IMR-90 (cell line): ENCODE results near the gene HMGCR. TPM values are rescaled to one million over a fixed set of nuclear protein-coding genes. Genes with fewer than 3 reads are reported as not detected.
"Not testable (repeated sequence)": the region's sequence is repeated elsewhere in the genome, so short reads cannot be mapped to it uniquely, and the experiment has no call there.

Source experiments
- ATAC-seq: fragments of 200-7000 bp; cut with Tn5 transposase; 2 replicates; pipeline ENCODE4 v1.9.1; 2020; ENCODE audit warnings: low read depth, mild to moderate bottlenecking, moderate library complexity
- BruUV-seq: library from RNA; stranded (reverse); fragments of 400-500 nt; replicated peaks from 2 replicates; lab custom pipeline; 2021; lab: Mats Ljungman, UMichigan
- CTCF ChIA-PET: fragments of 300-600 bp; formaldehyde crosslinking; extraction: SDS; loops from one replicate; lab custom pipeline; 2021; ENCODE audit warnings: antibody characterized with exemption; lab: Yijun Ruan, JAX
- POLR2A ChIA-PET: fragments of 300-600 bp; sonication (Branson Sonifier 250); formaldehyde crosslinking; loops from one replicate; lab custom pipeline; 2022; ENCODE audit warnings: antibody characterized with exemption; ENCODE audit not compliant: unreplicated experiment; lab: Charles Lee
- DNase-seq: peaks from one replicate; pipeline ENCODE4 v3.0.0; 2013
- H2AFZ ChIP-seq: replicated peaks from 2 replicates; pipeline ENCODE3; 2013; ENCODE audit warnings: low read length, mild to moderate bottlenecking; ENCODE audit not compliant: poor library complexity
- H2AK5ac ChIP-seq: 2 replicates; pipeline ENCODE4 v1.6.1; 2013; ENCODE audit warnings: low read depth, low read length, inconsistent platforms
- H2AK9ac ChIP-seq: replicated peaks from 2 replicates; pipeline ENCODE3; 2013; ENCODE audit warnings: mild to moderate bottlenecking, low read depth, low read length, moderate library complexity; ENCODE audit not compliant: poor library complexity
- H2BK120ac ChIP-seq: 2 replicates; pipeline ENCODE4 v1.6.1; 2013; ENCODE audit warnings: low read depth, low read length, inconsistent platforms
- H2BK15ac ChIP-seq: 3 replicates; pipeline ENCODE4 v1.6.1; 2013; ENCODE audit warnings: low read depth, low read length, inconsistent platforms
- H2BK20ac ChIP-seq: 2 replicates; pipeline ENCODE4 v1.6.1; 2013; ENCODE audit warnings: low read depth, mild to moderate bottlenecking, inconsistent platforms, low read length, moderate library complexity
- H2BK5ac ChIP-seq: 2 replicates; pipeline ENCODE4 v1.6.1; 2013; ENCODE audit warnings: mild to moderate bottlenecking, low read depth, low read length, inconsistent platforms; ENCODE audit not compliant: poor library complexity, severe bottlenecking
- H3K14ac ChIP-seq: replicated peaks from 2 replicates; pipeline ENCODE4 v1.6.1; 2013; ENCODE audit warnings: low read depth, low read length, inconsistent platforms
- H3K18ac ChIP-seq: 2 replicates; pipeline ENCODE4 v1.6.1; 2013; ENCODE audit warnings: low read depth, low read length, control low read depth
- H3K23ac ChIP-seq: 2 replicates; pipeline ENCODE4 v1.6.1; 2013; ENCODE audit warnings: low read depth, low read length, inconsistent platforms
- H3K27ac ChIP-seq: 2 replicates; pipeline ENCODE4 v1.5.1; 2013; ENCODE audit warnings: mild to moderate bottlenecking, control low read depth, low read length; ENCODE audit not compliant: insufficient read depth
- H3K27me3 ChIP-seq: 2 replicates; pipeline ENCODE4 v1.6.1; 2013; ENCODE audit warnings: low read length; ENCODE audit not compliant: control insufficient read depth, insufficient read depth
- H3K36me3 ChIP-seq: 2 replicates; pipeline ENCODE4 v1.6.1; 2013; ENCODE audit warnings: low read length, mixed read lengths; ENCODE audit not compliant: control insufficient read depth, insufficient read depth
- H3K4ac ChIP-seq: 2 replicates; pipeline ENCODE4 v1.6.1; 2013; ENCODE audit warnings: low read depth, low read length, inconsistent platforms
- H3K4me1 ChIP-seq: 2 replicates; pipeline ENCODE4 v1.6.1; 2013; ENCODE audit warnings: low read length, mixed read lengths; ENCODE audit not compliant: control insufficient read depth, insufficient read depth
- H3K4me2 ChIP-seq: 2 replicates; pipeline ENCODE4 v1.6.1; 2013; ENCODE audit warnings: low read depth, mild to moderate bottlenecking, control low read depth, low read length, moderate library complexity
- H3K4me3 ChIP-seq: 2 replicates; pipeline ENCODE4 v1.5.1; 2013; ENCODE audit warnings: low read depth, mild to moderate bottlenecking, control low read depth, low read length, moderate library complexity; ENCODE audit not compliant: insufficient read depth
- H3K56ac ChIP-seq: 2 replicates; pipeline ENCODE4 v1.6.1; 2013; ENCODE audit warnings: low read length, inconsistent platforms; ENCODE audit not compliant: insufficient read depth; ENCODE audit errors: extremely low read depth
- H3K79me1 ChIP-seq, 2 experiments: 2 replicates each; pipeline ENCODE4 v1.6.1; 2013; ENCODE audit warnings: low read length in 2 of 2, inconsistent platforms in 1 of 2, low read depth in 1 of 2
- H3K9ac ChIP-seq: 2 replicates; pipeline ENCODE4 v1.6.1; 2013; ENCODE audit warnings: low read depth, low read length, control low read depth
- H3K9me1 ChIP-seq: 2 replicates; pipeline ENCODE4 v1.6.1; 2013; ENCODE audit warnings: low read length, inconsistent platforms; ENCODE audit not compliant: insufficient read depth
- H3K9me3 ChIP-seq: 2 replicates; pipeline ENCODE4 v1.6.1; 2013; ENCODE audit warnings: low read length; ENCODE audit not compliant: control insufficient read depth, insufficient read depth
- H4K20me1 ChIP-seq: 2 replicates; pipeline ENCODE4 v1.6.1; 2013; ENCODE audit warnings: low read length, inconsistent platforms; ENCODE audit not compliant: insufficient read depth
- H4K5ac ChIP-seq: 2 replicates; pipeline ENCODE4 v1.6.1; 2013; ENCODE audit warnings: mild to moderate bottlenecking, low read depth, low read length, control low read depth
- H4K8ac ChIP-seq, 2 experiments: 2 replicates each; pipeline ENCODE4 v1.6.1; 2013; ENCODE audit warnings: low read depth in 2 of 2, low read length in 2 of 2, control low read depth in 1 of 2, inconsistent platforms in 1 of 2
- H4K91ac ChIP-seq: 2 replicates; pipeline ENCODE4 v1.6.1; 2013; ENCODE audit warnings: low read depth, low read length, inconsistent platforms; ENCODE audit not compliant: insufficient read depth
- WGBS, 2 experiments: methylation state at CpG; one replicate each; pipeline versions ENCODE4 v1.1.5 to v1.1.7; 2013; ENCODE audit warnings: missing lambda C conversion rate in 2 of 2; ENCODE audit not compliant: insufficient read length in 1 of 2; ENCODE audit errors: extremely low coverage in 2 of 2; 5-methylcytosine and 5-hydroxymethylcytosine counted together
- dilution Hi-C: fragments of 300-500 bp; cut with HindIII; formaldehyde crosslinking; loops from one replicate; pipeline ENCODE4 v1.14.3; 2018; ENCODE audit warnings: low sequenced_read_pairs; ENCODE audit not compliant: unreplicated experiment
- in situ Hi-C: fragments of 300-500 bp; cut with MboI; formaldehyde crosslinking; loops from 3 replicates; pipeline ENCODE4 v1.14.3; 2019; ENCODE audit warnings: low sequenced_read_pairs, inconsistent platforms, mixed read lengths
- intact Hi-C: fragments of 100-400 bp; cut with micrococcal nuclease; formaldehyde crosslinking; loops from 2 replicates; pipeline ENCODE4 v1.10.0; 2022
- polyA plus RNA-seq, 3 experiments: library from polyadenylated mRNA; depleted of rRNA; stranded (reverse); fragments of >200 nt; gene quantifications; 2 replicates each; pipeline ENCODE4 v1.2.3, GENCODE V29; 2012; ENCODE audit warnings: low replicate concordance in 1 of 3
- total RNA-seq: library from RNA; depleted of rRNA; stranded (reverse); fragments of >200 nt; gene quantifications from 2 replicates; pipeline ENCODE4 v1.2.3, GENCODE V29; 2012

Gene HMGCR
- total and polyA plus RNA-seq, 2 of the 4 experiments (the other 2 are of a cell fraction), result 23.3 to 48.6 TPM

- H3K9me1 ChIP-seq, H3K9ac ChIP-seq, H2AFZ ChIP-seq, H3K4me2 ChIP-seq, H2BK120ac ChIP-seq, H4K20me1 ChIP-seq, H2AK5ac ChIP-seq, BruUV-seq, H4K91ac ChIP-seq, H3K9me3 ChIP-seq, H4K5ac ChIP-seq, H3K4me1 ChIP-seq, H3K56ac ChIP-seq, H4K8ac ChIP-seq, intact Hi-C loops, DNase-seq, H3K27ac ChIP-seq, H3K23ac ChIP-seq, H3K4me3 ChIP-seq, H2BK5ac ChIP-seq, H3K18ac ChIP-seq, H2BK15ac ChIP-seq, H3K14ac ChIP-seq, H3K36me3 ChIP-seq, ATAC-seq, H3K27me3 ChIP-seq, H2BK20ac ChIP-seq, H2AK9ac ChIP-seq, dilution Hi-C loops, H3K79me1 ChIP-seq, H3K4ac ChIP-seq, POLR2A ChIA-PET, in situ Hi-C loops, CTCF ChIA-PET: not testable (repeated sequence)
- 76% methylated on average over 4 of the region's 11 CpGs; no CpG with 5 or more reads in 1 of the 2 experiments for WGBS, 2 experiments
Observed at GRCh38 chr5:75304486-75304885, 32.5 kb upstream of the HMGCR start.
